Measurements from ENCODE around the gene MORN2.

The MORN2 gene

DNA sequence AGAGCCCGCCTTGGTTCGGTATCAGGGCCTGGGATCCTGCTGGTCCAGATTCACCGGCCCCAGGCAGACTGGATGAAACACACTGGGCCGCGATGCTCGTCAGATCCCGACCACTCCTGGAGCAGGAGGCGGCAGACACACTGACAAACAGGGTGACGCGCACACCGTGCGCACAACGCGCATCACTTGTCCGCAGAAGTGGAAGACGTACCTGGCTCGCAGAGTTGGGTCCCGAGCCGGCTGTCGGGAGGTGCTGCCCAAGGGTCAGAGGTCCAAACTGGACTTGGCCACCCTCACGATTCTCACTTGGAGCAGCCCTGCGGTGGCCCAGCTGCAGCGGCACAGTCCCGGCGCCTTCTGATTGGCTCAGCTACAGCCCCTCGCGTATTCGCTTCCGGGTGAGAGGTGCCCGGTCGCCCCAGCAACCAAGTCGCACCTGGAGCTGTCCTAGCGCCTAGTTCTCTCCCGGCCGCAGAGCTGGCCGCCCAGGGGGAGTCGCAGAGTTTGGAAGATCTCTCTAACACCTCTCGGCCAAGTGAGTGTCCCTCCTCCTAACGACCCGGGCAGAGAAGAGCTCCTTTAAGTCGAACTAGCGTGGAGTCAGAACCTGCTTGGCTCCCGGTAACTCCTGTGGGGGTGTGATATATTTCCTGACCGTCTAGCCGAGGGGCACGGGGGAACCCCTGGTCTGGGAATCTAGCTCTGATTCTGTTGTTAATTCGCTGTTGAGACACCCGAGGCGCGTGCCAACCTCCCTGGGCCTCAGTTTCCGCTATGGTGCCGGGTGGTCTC is at the start of gene MORN2, which contains the start of gene DHX57:
Gene MORN2 (plus strand): TSS at position 401 of the 792 bp plus-strand sequence.
Gene DHX57 (minus strand): TSS at position 359 of the 792 bp plus-strand sequence. CDS start 7,529 bp downstream, outside the sequence.
- TF ChIP-seq GATA3 (IDR thresholded peaks at IDR 0.05; ENCODE audit: low read depth, low read length) (no peak), GATA2 (IDR thresholded peaks at IDR 0.05; ENCODE audit: low read depth, low read length) (no peak)

DNA sequence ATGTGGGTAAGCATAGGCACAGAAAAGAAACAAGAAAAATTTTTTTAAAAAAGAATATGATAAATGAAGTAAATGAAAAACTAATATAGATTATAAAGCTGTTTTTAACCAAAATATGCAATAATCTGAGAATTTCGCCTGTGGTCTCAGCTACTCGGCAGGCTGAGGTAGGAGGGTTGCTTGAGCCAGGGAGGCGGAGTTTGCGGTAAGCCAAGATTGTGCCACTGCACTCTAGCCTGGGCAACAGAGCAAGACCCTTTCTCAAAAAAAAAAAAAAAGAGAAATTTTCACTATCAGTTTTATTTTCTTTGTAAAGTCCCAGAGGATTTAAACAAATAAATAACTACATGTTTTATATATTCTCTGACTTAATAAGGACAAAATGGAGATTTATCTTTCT is 47.3 kb upstream of the MORN2 start:
- no peak for TF ChIP-seq GATA2 (IDR thresholded peaks at IDR 0.05; ENCODE audit: low read depth, low read length)
- no peak for TF ChIP-seq GATA3 (IDR thresholded peaks at IDR 0.05; ENCODE audit: low read depth, low read length)

DNA sequence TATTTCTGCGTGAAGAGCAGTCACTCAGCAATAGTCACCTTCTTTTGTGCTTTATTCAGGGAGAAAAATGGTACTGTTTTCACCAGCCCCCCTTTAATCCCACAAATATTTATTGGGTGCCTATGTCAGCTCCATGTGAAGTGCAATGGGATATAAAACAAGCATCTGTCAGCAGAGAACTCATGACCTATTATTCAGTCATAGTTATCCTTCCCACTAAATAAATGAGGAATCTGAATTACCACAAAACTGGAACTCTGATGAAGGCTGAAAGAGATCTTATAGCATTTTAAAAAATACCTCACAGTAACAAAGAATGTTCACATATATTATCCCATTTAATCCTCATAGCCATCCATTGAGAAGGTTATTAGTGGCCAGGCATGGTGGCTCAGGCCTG is 45.8 kb upstream of the MORN2 start:
- TF ChIP-seq GATA2 (IDR thresholded peaks at IDR 0.05; ENCODE audit: low read depth, low read length) (no peak), GATA3 (IDR thresholded peaks at IDR 0.05; ENCODE audit: low read depth, low read length) (no peak)

DNA sequence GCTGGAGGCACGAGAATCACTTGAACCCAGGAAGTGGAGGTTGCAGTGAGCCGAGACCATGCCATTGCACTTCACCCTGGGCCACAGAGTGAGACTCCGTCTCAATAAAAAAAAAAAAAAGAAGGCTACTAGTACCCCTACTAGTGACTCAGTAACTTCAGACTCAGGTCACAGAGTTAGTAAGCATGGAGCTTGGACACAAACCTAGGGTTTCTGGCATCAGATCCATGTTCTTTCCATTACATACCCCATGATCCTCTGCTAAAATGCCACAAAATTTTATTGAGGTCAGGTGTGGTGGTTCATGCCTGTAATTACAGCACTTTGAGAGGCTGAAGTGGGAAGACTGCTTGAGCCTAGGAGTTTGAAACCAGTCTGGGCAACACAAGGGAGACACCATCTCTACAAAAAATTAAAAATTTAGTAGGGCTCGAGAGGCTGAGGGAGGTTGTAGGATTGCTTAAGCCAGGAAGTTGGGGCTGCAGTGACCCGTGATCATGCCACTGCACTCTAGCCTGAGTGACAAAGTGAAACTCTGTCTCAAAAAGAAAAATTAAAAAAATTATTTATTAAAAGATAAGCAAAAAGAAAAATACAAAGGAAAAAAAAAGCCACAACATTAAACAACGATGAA is 45.1 kb upstream of the MORN2 start:
- TF ChIP-seq GATA2 (IDR thresholded peaks at IDR 0.05; ENCODE audit: low read depth, low read length) (no peak), GATA3 (IDR thresholded peaks at IDR 0.05; ENCODE audit: low read depth, low read length) (no peak)

DNA sequence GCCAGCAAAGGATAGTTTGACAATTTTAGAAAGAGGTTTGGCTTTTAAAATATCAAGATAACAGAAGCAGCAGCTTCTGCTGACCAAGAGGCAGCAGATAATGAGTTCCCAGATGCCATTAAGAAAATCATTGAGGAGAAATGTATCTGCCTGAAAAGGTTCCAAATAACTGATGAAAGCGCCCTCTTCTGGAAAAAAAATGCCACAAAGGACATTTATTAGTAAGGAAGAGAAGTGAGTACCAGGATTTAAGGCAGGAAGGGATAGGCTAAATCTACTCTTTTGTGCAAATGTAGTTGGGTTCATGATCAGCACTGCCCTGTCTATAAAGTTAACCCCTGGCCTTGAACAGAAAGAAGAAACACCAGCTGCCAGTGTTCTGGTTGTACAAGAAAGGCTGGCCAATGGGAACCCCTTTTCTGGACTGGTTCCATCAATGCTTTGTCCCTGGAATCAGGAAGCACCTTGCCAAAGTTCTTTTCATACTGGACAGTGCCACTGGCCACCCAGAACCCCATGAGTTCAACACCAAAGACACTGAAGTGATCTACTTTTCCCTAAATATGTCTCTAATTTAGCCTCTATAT is 40.7 kb upstream of the MORN2 start:
- TF ChIP-seq GATA3 (IDR thresholded peaks at IDR 0.05; ENCODE audit: low read depth, low read length) = no peak
- no peak for TF ChIP-seq GATA2 (IDR thresholded peaks at IDR 0.05; ENCODE audit: low read depth, low read length)

DNA sequence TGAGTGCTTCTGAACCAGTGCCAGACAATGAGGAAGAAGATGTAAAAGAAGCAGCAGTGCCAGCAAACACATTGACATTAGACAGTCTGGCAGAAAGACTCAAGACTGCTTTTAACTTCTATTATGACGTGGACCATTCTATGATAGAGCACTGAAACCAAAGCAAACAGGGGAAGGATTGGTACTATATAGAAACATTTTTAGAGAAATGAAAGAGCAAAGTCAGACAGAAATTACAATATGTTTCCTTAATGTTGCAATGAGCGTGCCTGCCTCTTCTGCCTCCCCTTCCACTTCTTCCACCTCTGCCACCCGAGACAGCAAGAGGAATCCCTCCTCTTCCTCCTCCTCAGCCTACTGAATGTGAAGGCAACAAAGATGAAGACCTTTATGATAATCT is 39.8 kb upstream of the MORN2 start:
- TF ChIP-seq GATA3 (IDR thresholded peaks at IDR 0.05; ENCODE audit: low read depth, low read length) (no peak), GATA2 (IDR thresholded peaks at IDR 0.05; ENCODE audit: low read depth, low read length) (no peak)

DNA sequence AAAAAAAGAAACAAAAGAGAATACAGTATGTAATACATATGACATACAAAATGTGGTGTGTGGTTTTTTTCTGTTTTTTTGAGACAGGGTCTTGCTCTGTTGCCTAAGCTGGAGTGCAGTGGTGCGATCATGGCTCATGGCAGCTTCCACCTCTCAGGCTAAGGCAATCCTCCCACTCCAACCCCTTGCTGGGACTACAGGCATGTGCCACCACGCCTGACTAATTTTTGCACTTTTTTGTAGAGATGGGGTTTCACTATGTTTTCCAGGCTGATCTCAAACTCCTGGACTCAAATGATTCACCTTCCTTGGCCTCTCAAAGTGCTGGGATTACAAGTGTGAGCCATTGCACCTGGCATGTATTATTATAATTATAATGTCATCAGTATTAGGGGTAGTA is 39.0 kb upstream of the MORN2 start:
- TF ChIP-seq GATA3 (IDR thresholded peaks at IDR 0.05; ENCODE audit: low read depth, low read length) = no peak

DNA sequence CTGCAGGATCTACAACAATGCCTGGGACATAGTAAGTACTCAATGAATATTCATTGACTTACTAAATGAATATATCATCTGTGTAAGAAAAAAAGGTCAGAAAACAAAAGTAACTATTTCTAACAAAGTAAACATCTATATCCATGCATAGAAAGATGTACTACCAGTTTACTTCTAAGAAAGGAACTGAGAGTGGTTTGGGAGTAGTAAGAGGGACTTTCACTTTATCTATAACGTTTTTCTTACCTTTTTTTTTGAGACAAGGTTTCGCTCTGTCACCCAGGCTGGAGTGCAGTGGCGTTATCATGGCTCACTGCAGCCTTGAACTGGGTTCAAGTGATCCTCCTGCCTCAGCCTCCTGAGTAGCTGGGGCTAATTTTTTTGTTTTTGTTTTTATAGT is 25.7 kb upstream of the MORN2 start:
- TF ChIP-seq GATA3 (IDR thresholded peaks at IDR 0.05; ENCODE audit: low read depth, low read length) = no peak
- TF ChIP-seq GATA2 (IDR thresholded peaks at IDR 0.05; ENCODE audit: low read depth, low read length) = no peak

DNA sequence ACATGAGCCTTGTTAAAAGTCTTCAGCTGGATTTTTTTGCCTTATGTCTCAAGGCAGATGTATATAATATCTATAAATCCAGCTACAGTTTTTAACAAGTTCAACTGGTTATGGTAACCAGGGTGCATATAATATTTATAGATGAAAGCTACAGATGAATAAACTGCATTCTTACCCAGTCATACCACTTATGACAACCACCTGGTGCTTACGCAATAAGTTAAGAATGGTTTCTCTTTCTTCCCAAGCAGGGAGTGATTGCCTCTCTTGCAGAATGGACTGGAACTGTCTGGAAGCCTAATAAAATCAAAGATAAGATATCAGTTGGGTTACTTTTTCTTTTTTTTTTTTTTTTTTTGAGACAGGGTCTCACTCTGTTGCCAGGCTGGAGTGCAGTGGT is 19.6 kb upstream of the MORN2 start:
- TF ChIP-seq GATA2 (IDR thresholded peaks at IDR 0.05; ENCODE audit: low read depth, low read length) (no peak), GATA3 (IDR thresholded peaks at IDR 0.05; ENCODE audit: low read depth, low read length) (no peak)

DNA sequence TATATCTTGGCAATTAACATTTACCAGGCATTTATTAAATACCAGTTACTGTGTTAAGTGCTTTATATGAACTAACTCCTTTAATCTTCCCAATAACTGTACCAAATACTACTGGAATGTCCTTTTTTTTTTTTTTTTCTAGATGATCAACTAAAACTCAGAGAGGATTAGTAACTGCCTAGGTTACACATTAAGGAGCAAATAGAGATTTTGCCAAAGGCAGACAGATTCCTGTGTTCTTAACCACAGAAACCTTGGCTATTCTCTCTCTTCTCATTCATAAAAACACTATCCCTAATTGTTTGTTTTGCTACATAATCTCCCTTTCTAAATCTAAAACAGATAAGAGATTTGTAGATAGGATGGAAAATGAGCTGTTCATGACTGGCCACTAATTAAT is 13.3 kb upstream of the MORN2 start:
- no peak for TF ChIP-seq GATA3 (IDR thresholded peaks at IDR 0.05; ENCODE audit: low read depth, low read length)
- no peak for TF ChIP-seq GATA2 (IDR thresholded peaks at IDR 0.05; ENCODE audit: low read depth, low read length)

DNA sequence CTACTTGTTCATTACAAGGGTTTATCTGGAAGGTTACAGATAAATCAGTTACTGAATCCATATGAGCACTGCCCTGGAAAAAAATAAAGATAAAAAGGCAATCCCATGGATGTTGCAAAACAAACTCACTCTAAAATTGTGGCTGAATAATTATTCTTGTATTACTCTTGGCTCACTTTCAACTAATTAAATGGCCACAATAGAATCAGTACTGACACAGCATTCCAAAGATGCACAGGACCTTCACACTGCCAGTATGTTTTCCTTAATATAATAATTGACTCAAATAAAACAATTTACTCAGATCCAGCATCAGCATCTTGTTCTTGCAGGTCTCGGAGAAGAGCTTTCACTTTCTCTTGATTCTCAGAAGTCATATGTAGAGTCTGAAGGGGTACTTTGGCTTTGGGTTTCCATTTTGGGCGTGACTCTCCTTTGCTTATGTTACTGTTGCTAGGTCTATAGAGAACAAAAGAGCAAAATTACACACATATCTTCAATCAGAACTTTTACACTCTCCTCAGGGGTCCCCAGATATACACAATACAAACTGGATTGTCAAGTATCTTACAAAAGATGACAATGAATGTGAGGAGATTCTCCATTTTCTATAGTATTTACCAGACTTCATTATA is 12.6 kb upstream of the MORN2 start:
- no peak for TF ChIP-seq GATA2 (IDR thresholded peaks at IDR 0.05; ENCODE audit: low read depth, low read length)

DNA sequence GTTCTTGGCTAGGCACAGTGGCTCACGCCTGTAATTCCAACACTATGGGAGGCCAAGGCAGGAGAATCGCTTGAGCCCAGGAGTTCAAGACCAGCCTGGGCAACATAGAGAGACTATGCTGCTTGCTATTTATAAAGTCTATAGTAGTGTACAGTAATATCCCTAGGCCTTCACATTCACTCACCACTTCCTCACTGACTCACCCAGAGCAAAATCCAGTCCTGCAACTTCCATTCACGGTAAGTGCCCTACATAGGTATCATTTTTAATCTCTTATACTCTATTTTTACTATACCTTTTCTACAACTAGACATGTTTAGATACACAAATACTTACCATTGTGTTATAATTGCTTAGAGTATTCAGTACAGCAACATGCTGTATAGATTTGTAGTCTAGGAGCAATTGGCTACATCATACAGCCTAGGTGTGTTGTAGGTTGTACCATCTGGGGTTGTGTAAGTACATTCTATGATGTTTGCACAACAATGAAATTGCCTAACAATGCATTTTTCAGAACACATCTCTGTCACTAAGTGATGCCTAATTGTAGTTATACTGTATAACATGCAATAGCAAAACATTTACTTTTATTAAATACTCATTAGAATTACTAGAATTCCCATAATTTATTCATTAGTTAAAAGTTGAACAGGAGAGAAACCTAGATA is 8.9 kb upstream of the MORN2 start:
- TF ChIP-seq GATA3 (IDR thresholded peaks at IDR 0.05; ENCODE audit: low read depth, low read length) (no peak), GATA2 (IDR thresholded peaks at IDR 0.05; ENCODE audit: low read depth, low read length) (no peak)

DNA sequence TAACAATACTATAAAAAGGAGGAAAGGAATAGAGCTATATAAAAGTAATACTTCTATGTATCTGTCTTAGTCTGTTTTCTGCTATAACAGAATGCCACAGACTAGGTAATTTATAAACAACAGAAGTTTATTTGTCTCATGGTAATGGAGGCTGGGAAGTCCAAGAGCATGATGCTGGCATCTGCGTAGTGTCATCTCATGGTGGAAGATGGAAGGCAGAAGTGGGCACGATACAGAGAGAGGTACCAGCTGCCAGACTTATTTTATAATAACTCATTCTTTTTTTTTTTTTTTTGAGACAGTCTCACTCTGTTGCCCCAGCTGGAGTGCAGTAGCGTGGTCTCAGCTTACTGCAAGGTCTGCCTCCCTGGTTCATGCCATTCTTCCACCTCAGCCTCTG is 4.3 kb upstream of the MORN2 start:
- TF ChIP-seq GATA2 (IDR thresholded peaks at IDR 0.05; ENCODE audit: low read depth, low read length) (no peak), GATA3 (IDR thresholded peaks at IDR 0.05; ENCODE audit: low read depth, low read length) (no peak)

DNA sequence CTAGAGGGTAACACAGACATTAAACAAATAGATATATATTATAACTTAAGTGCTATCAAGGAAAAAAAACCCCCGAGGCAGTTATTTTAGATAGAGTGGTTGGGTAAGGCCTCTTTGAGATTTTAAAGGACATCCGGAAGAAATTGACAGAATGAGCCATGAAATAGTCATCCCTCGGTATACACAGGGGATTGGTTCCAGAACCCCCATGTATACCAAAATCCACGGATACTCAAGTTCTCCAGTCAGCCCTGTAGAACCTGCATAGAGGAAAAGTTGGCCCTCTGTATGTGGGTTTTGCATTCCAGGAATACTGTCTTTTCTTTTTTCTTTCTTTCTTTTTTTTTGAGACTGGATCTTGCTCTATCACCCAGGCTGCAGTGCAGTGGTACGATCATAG is 2.0 kb upstream of the MORN2 start:
- TF ChIP-seq GATA2 (IDR thresholded peaks at IDR 0.05; ENCODE audit: low read depth, low read length) = no peak
- TF ChIP-seq GATA3 (IDR thresholded peaks at IDR 0.05; ENCODE audit: low read depth, low read length) = no peak
